HepG2 (cell line): ENCODE data around the gene PFN1. TPM values are rescaled to one million over a fixed set of nuclear protein-coding genes. Genes with fewer than 3 reads are reported as not detected.
A peak's percentile ranks its signal among the peaks of the same experiment; 100 is the strongest.

Source experiments
- ADNP ChIP-seq: sonication (generic); formaldehyde crosslinking; IDR thresholded peaks from 2 replicates; pipeline ENCODE4 v1.4.0; 2020; ENCODE audit warnings: missing genetic modification reagents
- HMG20B ChIP-seq: conservative IDR thresholded peaks from 2 replicates; pipeline ENCODE4 v1.6.1; 2016; ENCODE audit warnings: missing genetic modification reagents, missing compliant biosample characterization
- HOXD1 ChIP-seq: sonication (generic); formaldehyde crosslinking; IDR thresholded peaks from 2 replicates; pipeline ENCODE4 v1.5.0; 2020; ENCODE audit warnings: missing genetic modification reagents
- KDM1A ChIP-seq: IDR thresholded peaks from 2 replicates; pipeline ENCODE4 v1.6.1; 2016; ENCODE audit warnings: missing compliant biosample characterization
- KDM2A ChIP-seq: sonication (generic); formaldehyde crosslinking; IDR thresholded peaks from 2 replicates; pipeline ENCODE4 v1.4.0; 2020; ENCODE audit warnings: low read depth, missing genetic modification reagents, borderline replicate concordance
- NR2F2 ChIP-seq: IDR thresholded peaks from 2 replicates; pipeline ENCODE4 v1.6.1; 2012; ENCODE audit warnings: low read depth, inconsistent platforms, borderline replicate concordance
- PAX8 ChIP-seq: sonication (generic); formaldehyde crosslinking; IDR thresholded peaks from 2 replicates; pipeline ENCODE4 v1.8.0; 2022; ENCODE audit warnings: mild to moderate bottlenecking, missing genetic modification reagents, borderline replicate concordance
- PLRG1 ChIP-seq: fragments of 450-650 bp; conservative IDR thresholded peaks from 2 replicates; pipeline ENCODE4 v1.6.1; 2016
- PTBP1 ChIP-seq: fragments of 200-400 bp; formaldehyde crosslinking; IDR thresholded peaks from 2 replicates; pipeline ENCODE4 v1.6.1; 2018; ENCODE audit warnings: low read length, low read depth; ENCODE audit not compliant: poor library complexity, severe bottlenecking
- RNF2 ChIP-seq: fragments of 450-650 bp; conservative IDR thresholded peaks from 2 replicates; pipeline ENCODE4 v1.6.1; 2016; ENCODE audit warnings: low read depth
- SALL1 ChIP-seq: sonication (generic); formaldehyde crosslinking; IDR thresholded peaks from 2 replicates; pipeline ENCODE4 v1.8.0; 2022; ENCODE audit warnings: mild to moderate bottlenecking, missing genetic modification reagents
- SIN3B ChIP-seq: fragments of 150-350 bp; IDR thresholded peaks from 2 replicates; pipeline ENCODE4 v1.6.1; 2014; ENCODE audit warnings: low read length
- SNRNP70 ChIP-seq: fragments of 200-400 bp; formaldehyde crosslinking; IDR thresholded peaks from 2 replicates; pipeline ENCODE4 v1.6.1; 2017; ENCODE audit warnings: mild to moderate bottlenecking, low read depth, low read length, moderate library complexity
- ZBTB7B ChIP-seq: sonication (generic); formaldehyde crosslinking; IDR thresholded peaks from 2 replicates; pipeline ENCODE4 v1.4.0; 2020; ENCODE audit warnings: missing genetic modification reagents
- ZKSCAN8 ChIP-seq: IDR thresholded peaks from 2 replicates; pipeline ENCODE4 v1.6.1; 2016; ENCODE audit warnings: borderline replicate concordance, missing genetic modification reagents, missing compliant biosample characterization
- ZNF512B ChIP-seq: sonication (generic); formaldehyde crosslinking; IDR thresholded peaks from 2 replicates; pipeline ENCODE4 v1.5.1; 2020; ENCODE audit warnings: missing genetic modification reagents, mild to moderate bottlenecking, borderline replicate concordance
- ZNF574 ChIP-seq: sonication (generic); formaldehyde crosslinking; IDR thresholded peaks from 2 replicates; pipeline ENCODE4 v1.4.0; 2020; ENCODE audit warnings: missing genetic modification reagents
- ZNF678 ChIP-seq: sonication (generic); formaldehyde crosslinking; IDR thresholded peaks from 2 replicates; pipeline ENCODE4 v1.4.0; 2020; ENCODE audit warnings: mild to moderate bottlenecking, missing genetic modification reagents
- ZNF761 ChIP-seq: sonication (generic); formaldehyde crosslinking; conservative IDR thresholded peaks from 2 replicates; pipeline ENCODE4 v1.4.0; 2020; ENCODE audit warnings: mild to moderate bottlenecking, missing genetic modification reagents
- polyA plus RNA-seq, 8 experiments: library from polyadenylated mRNA; depleted of rRNA in 3 of 8; stranded (reverse) in 7 of 8; unstranded in 1 of 8; fragments of >200 nt; fragmentation: Illumina TruSeq in 4 of 8; extraction: Trizol in 4 of 8; gene quantifications; 2 replicates each; pipeline versions ENCODE4 v1.2.1 to v1.2.3, GENCODE V29; 2011 to 2016; ENCODE audit warnings: low read depth in 4 of 8, missing spikeins in 1 of 8, mixed read lengths in 1 of 8; ENCODE audit not compliant: insufficient read depth in 1 of 8
- total RNA-seq, 5 experiments: library from RNA; depleted of rRNA; stranded (reverse); fragments of >200 nt; fragmentation: Illumina TruSeq; extraction: Trizol; gene quantifications; 2 replicates each; pipeline ENCODE4 v1.2.3, GENCODE V29; 2016; ENCODE audit warnings: low read depth in 1 of 5
- TF ChIP-seq, protein P1 (sequence below): sonication (generic); formaldehyde crosslinking; conservative IDR thresholded peaks from 2 replicates; pipeline ENCODE4 v1.5.0; 2020; ENCODE audit warnings: missing genetic modification reagents
- TF ChIP-seq, protein P2 (sequence below): sonication (generic); formaldehyde crosslinking; IDR thresholded peaks from 2 replicates; pipeline ENCODE4 v1.4.0; 2020; ENCODE audit warnings: mild to moderate bottlenecking, missing genetic modification reagents
- TF ChIP-seq, protein P3 (sequence below): IDR thresholded peaks from 2 replicates; pipeline ENCODE4 v1.6.1; 2016; ENCODE audit warnings: mild to moderate bottlenecking, missing biosample characterization, missing genetic modification reagents

Gene PFN1
- total and polyA plus RNA-seq, 2 of the 13 experiments (the other 11 are each of a cell fraction or from before 2014, with no cell fraction given) = 494 to 613 TPM

DNA sequence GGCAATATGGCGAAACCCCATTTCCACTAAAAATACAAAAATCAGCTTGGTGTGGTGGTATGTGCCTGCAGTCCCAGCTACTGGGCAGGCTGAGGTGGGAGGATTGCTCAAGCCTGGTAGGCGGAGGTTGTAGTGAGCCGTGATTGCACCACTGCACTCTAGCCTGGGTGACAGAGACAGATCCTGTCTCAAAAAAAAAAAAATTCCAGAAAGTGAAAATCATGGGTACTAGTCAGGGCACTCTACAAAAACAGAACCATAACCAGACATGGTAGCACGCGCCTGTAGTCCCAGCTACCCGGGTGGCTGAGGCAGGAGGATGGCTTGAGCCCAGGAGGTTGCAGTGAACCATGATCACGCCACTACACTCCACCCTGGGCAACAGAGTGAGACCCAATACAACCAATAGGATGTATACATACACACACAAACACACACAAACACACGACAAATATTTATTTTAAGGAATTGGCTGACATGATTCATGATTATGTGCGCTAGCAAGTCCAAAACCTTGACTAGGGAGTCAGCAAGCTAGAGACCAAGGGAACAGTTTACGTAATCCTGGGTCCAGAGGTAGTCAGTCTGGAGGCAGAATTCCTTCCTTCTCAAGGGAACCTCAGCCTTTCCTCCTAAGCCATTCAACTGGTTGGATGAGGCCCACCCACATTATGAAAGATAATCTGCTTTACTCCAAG is 27.8 kb downstream of the PFN1 start (continued):
- TF ChIP-seq ZNF512B (CRISPR knock-in tag) (no peak), PTBP1 (no peak), ZNF761 (CRISPR knock-in tag) (no peak), NR2F2 (no peak), ZKSCAN8 (0 out of 2 replicates have a peak, but pooled peaks have one; percentile 20), ZNF574 (CRISPR knock-in tag) (peak; percentile 33; the same call in 1 of the 2 replicates), PLRG1 (no peak), SALL1 (CRISPR knock-in tag) (peak; percentile 36; the same call in 1 of the 2 replicates), ADNP (CRISPR knock-in tag) (no peak), RNF2 (no peak), ZNF678 (CRISPR knock-in tag) (no peak), HMG20B (CRISPR knock-in tag) (no peak), PAX8 (CRISPR knock-in tag) (no peak), SNRNP70 (no peak), KDM2A (0 out of 2 replicates have a peak, but pooled peaks have one; percentile 22), SIN3B (no peak), ZBTB7B (CRISPR knock-in tag) (no peak; the same call in 1 of the 2 replicates), HOXD1 (CRISPR knock-in tag) (0 out of 2 replicates have a peak, but pooled peaks have one; percentile 12), KDM1A (no peak)
- TF ChIP-seq, protein P1, sequence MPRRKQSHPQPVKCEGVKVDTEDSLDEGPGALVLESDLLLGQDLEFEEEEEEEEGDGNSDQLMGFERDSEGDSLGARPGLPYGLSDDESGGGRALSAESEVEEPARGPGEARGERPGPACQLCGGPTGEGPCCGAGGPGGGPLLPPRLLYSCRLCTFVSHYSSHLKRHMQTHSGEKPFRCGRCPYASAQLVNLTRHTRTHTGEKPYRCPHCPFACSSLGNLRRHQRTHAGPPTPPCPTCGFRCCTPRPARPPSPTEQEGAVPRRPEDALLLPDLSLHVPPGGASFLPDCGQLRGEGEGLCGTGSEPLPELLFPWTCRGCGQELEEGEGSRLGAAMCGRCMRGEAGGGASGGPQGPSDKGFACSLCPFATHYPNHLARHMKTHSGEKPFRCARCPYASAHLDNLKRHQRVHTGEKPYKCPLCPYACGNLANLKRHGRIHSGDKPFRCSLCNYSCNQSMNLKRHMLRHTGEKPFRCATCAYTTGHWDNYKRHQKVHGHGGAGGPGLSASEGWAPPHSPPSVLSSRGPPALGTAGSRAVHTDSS (CRISPR knock-in tag) = no peak
- TF ChIP-seq, protein P2, sequence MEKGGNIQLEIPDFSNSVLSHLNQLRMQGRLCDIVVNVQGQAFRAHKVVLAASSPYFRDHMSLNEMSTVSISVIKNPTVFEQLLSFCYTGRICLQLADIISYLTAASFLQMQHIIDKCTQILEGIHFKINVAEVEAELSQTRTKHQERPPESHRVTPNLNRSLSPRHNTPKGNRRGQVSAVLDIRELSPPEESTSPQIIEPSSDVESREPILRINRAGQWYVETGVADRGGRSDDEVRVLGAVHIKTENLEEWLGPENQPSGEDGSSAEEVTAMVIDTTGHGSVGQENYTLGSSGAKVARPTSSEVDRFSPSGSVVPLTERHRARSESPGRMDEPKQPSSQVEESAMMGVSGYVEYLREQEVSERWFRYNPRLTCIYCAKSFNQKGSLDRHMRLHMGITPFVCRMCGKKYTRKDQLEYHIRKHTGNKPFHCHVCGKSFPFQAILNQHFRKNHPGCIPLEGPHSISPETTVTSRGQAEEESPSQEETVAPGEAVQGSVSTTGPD (CRISPR knock-in tag) = no peak
- TF ChIP-seq, protein P3, sequence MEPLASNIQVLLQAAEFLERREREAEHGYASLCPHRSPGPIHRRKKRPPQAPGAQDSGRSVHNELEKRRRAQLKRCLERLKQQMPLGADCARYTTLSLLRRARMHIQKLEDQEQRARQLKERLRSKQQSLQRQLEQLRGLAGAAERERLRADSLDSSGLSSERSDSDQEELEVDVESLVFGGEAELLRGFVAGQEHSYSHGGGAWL (CRISPR knock-in tag) = no peak
